AG09319 (cell line): ENCODE data around the gene KRTAP3-2.

ENCODE experiments used
- DNase-seq: peaks from one replicate; pipeline ENCODE4 v3.0.0-alpha.2; 2010; ENCODE audit warnings: low read depth; ENCODE audit errors: extremely low read depth
- CTCF ChIP-seq: IDR thresholded peaks from 2 replicates; pipeline ENCODE4 v1.5.1; 2011; ENCODE audit warnings: low read depth, mild to moderate bottlenecking, inconsistent platforms, low read length, moderate library complexity

The KRTAP3-2 gene

GRCh38 chr17:40952661-40953060 lies 47.0 kb downstream of the KRTAP3-2 start:
- no peak for TF ChIP-seq CTCF
- peak; percentile 89 for DNase-seq

- no peak for DNase-seq
- no peak for TF ChIP-seq CTCF
Observed at GRCh38 chr17:40952154-40952553, 47.6 kb downstream of the KRTAP3-2 start.

GRCh38 chr17:40951011-40951622 lies 48.6 kb downstream of the KRTAP3-2 start:
- TF ChIP-seq CTCF = no peak
- DNase-seq = no peak

GRCh38 chr17:40950176-40950575 lies 49.5 kb downstream of the KRTAP3-2 start:
- no peak for TF ChIP-seq CTCF
- no peak for DNase-seq

- no peak for TF ChIP-seq CTCF
- no peak for DNase-seq
Observed at GRCh38 chr17:40949418-40949817, 50.3 kb downstream of the KRTAP3-2 start.
